Esophagus (tissue), 2 donors: Measurements from ENCODE around the gene CMTM4. TPM values are rescaled to one million over a fixed set of nuclear protein-coding genes. Genes with fewer than 3 reads are reported as not detected.

ENCODE experiments used
- H3K27ac ChIP-seq, 2 donors: one replicate each; pipeline ENCODE4 v1.5.1; 2013; ENCODE audit warnings: low read depth in 2 of 2, mild to moderate bottlenecking in 2 of 2, inconsistent platforms in 1 of 2, low read length in 1 of 2, moderate library complexity in 1 of 2
- H3K27me3 ChIP-seq, 2 donors: one replicate each; pipeline ENCODE4 v1.6.1; 2013; ENCODE audit warnings: low read length in 2 of 2, control low read depth in 1 of 2, mild to moderate bottlenecking in 1 of 2; ENCODE audit not compliant: insufficient read depth in 2 of 2, control insufficient read depth in 1 of 2
- H3K36me3 ChIP-seq, 2 donors: one replicate each; pipeline ENCODE4 v1.6.1; 2013; ENCODE audit warnings: low read length in 1 of 2; ENCODE audit not compliant: control insufficient read depth in 2 of 2, insufficient read depth in 2 of 2
- H3K4me1 ChIP-seq, 2 donors: one replicate each; pipeline ENCODE4 v1.6.1; 2013; ENCODE audit warnings: low read length in 1 of 2; ENCODE audit not compliant: control insufficient read depth in 2 of 2, insufficient read depth in 2 of 2
- H3K4me3 ChIP-seq, 2 donors: one replicate each; pipeline ENCODE4 v1.5.1; 2013; ENCODE audit warnings: low read length in 2 of 2, mild to moderate bottlenecking in 2 of 2, low read depth in 1 of 2, moderate library complexity in 1 of 2
- H3K9me3 ChIP-seq, 2 donors: one replicate each; pipeline ENCODE4 v1.6.1; 2013; ENCODE audit warnings: mild to moderate bottlenecking in 2 of 2, low read depth in 1 of 2, low read length in 1 of 2, moderate library complexity in 1 of 2; ENCODE audit not compliant: control insufficient read depth in 2 of 2, insufficient read depth in 1 of 2
- WGBS, 2 donors: extraction: QIAGEN DNeasy Blood & Tissue Kit; methylation state at CpG; one replicate each; pipeline ENCODE4 v1.1.7; 2013; 5-methylcytosine and 5-hydroxymethylcytosine counted together
- polyA plus RNA-seq, 2 donors: library from polyadenylated mRNA; stranded (reverse); fragments of 200-250 nt; gene quantifications; one replicate each; pipeline ENCODE4 v1.2.3, GENCODE V29; 2013
- donor health status: healthy with polysubstance abuse.
- donor health status: Bipolar disorder and iron deficiency.

The CMTM4 gene
- polyA plus RNA-seq, 2 donors, result 5.1 to 7.3 TPM

- Histone ChIP-seq H3K9me3 (no peaks in the 10 kb centered on the region), H3K27me3 (no peaks in the 10 kb centered on the region), H3K4me3 (no peak overlapping the region), H3K36me3 (peaks cover 31 to 42% of the 10 kb centered on the region in 2 donors), H3K4me1 (no peaks in the 10 kb centered on the region), H3K27ac (no peak overlapping the region)
- 30 to 31% methylated on average over 3 of the region's 3 CpGs for WGBS, 2 donors
Observed at GRCh38 chr16:66728117-66728787, 31.7 kb upstream of the CMTM4 start.

DNA sequence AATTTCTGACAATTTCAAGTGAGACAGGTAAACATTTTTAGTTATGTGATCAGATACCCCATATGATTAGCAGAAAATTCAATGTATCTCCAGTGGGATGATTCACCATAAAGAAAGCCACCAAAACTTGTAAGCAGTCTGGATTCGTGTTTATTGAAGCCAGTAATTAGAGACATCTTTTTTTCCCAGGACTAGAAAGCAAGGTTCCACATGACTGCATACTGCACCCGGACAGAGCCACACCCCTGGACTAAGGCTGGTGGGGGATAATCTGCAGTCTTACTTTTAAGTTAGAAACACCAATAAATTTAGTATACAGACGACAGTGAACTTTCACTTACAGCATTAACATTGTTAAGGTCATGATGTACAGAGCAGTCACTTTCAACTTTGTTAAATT is 24.2 kb upstream of the CMTM4 start:
- Histone ChIP-seq H3K27ac (no peak overlapping the region), H3K9me3 (no peaks in the 10 kb centered on the region), H3K4me3 (no peak overlapping the region), H3K36me3 (peaks cover 9 to 21% of the 10 kb centered on the region in 2 donors), H3K4me1 (no peaks in the 10 kb centered on the region), H3K27me3 (no peaks in the 10 kb centered on the region)
- WGBS, 2 donors, result 46 to 56% methylated on average over 3 of the region's 3 CpGs

DNA sequence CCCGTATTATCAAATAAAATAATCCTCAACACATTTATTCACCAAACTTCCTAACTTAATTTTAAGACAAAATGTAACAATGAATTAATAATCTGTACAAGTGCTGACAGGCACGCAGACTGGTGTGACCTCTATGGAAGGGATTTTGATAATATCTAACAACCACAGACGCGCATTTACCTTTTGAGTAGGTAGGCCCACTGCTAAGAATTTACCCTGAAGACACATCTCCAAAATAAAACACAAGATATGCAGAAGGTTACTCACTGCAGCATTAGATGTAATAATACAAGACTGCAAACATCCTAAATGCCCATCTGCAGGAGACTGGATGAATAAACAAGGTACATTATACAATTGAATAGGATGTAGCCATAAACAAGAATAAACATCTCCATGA is 22.7 kb upstream of the CMTM4 start:
- H3K36me3 ChIP-seq, result peaks cover 5 to 15% of the 10 kb centered on the region in 2 donors
- no peaks in the 10 kb centered on the region for H3K27me3 ChIP-seq
- no peaks in the 10 kb centered on the region for H3K4me1 ChIP-seq
- WGBS, 2 donors, result 96% methylated on average over 4 of the region's 4 CpGs
- H3K4me3 ChIP-seq, result no peak overlapping the region
- no peak overlapping the region for H3K27ac ChIP-seq
- H3K9me3 ChIP-seq, result no peaks in the 10 kb centered on the region

GRCh38 chr16:66717776-66718175 is 21.2 kb upstream of the CMTM4 start:
- 70 to 71% methylated on average over 4 of the region's 4 CpGs for WGBS, 2 donors
- Histone ChIP-seq H3K36me3 (peaks cover 0 to 6% of the 10 kb centered on the region in 2 donors), H3K27ac (no peak overlapping the region), H3K9me3 (no peaks in the 10 kb centered on the region), H3K4me3 (no peak overlapping the region), H3K27me3 (no peaks in the 10 kb centered on the region), H3K4me1 (no peaks in the 10 kb centered on the region)

- no peak overlapping the region for H3K27ac ChIP-seq
- H3K9me3 ChIP-seq, result no peaks in the 10 kb centered on the region
- H3K4me1 ChIP-seq, result no peaks in the 10 kb centered on the region
- H3K36me3 ChIP-seq, result peaks cover 0 to 5% of the 10 kb centered on the region in 2 donors
- no peak overlapping the region for H3K4me3 ChIP-seq
- H3K27me3 ChIP-seq, result no peaks in the 10 kb centered on the region
- 61 to 64% methylated on average over 12 of the region's 12 CpGs for WGBS, 2 donors
Observed at GRCh38 chr16:66717112-66717675, 20.7 kb upstream of the CMTM4 start.

- H3K27me3 ChIP-seq, result no peaks in the 10 kb centered on the region
- H3K27ac ChIP-seq, result no peak overlapping the region
- H3K4me1 ChIP-seq, result no peaks in the 10 kb centered on the region
- H3K9me3 ChIP-seq, result no peaks in the 10 kb centered on the region
- 40 to 42% methylated on average over 6 of the region's 6 CpGs for WGBS, 2 donors
- H3K36me3 ChIP-seq, result peaks cover 0 to 5% of the 10 kb centered on the region in 2 donors
- H3K4me3 ChIP-seq, result no peak overlapping the region
Observed at GRCh38 chr16:66714654-66715307, 18.2 kb upstream of the CMTM4 start.

DNA sequence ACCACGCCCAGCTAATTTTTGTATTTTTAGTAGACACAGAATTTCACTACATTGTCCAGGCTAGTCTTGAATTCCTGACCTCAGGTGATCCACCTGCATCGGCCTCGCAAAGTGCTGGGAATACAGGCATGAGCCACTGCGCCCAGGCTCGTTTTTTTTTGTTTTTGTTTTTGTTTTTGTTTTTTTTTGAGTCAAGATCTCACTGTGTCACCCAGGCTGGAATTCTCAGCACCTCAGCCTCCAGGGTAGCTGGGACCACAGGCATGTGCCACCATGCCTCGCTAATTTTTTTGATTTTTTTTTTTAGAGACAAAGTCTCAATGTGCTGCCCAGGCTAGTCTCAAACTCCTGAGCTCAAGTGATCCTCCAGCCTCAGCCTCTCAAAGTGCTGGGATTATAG is 17.5 kb upstream of the CMTM4 start:
- H3K36me3 ChIP-seq, result peaks cover 0 to 5% of the 10 kb centered on the region in 2 donors
- 57 to 73% methylated on average over 6 of the region's 6 CpGs for WGBS, 2 donors
- H3K27me3 ChIP-seq, result no peaks in the 10 kb centered on the region
- no peak overlapping the region for H3K4me3 ChIP-seq
- H3K4me1 ChIP-seq, result no peaks in the 10 kb centered on the region
- no peak overlapping the region for H3K27ac ChIP-seq
- no peaks in the 10 kb centered on the region for H3K9me3 ChIP-seq

GRCh38 chr16:66713076-66713475 is 16.5 kb upstream of the CMTM4 start:
- Histone ChIP-seq H3K4me1 (no peaks in the 10 kb centered on the region), H3K4me3 (no peak overlapping the region), H3K27ac (no peak overlapping the region), H3K27me3 (no peaks in the 10 kb centered on the region), H3K9me3 (no peaks in the 10 kb centered on the region), H3K36me3 (peaks cover 0 to 2% of the 10 kb centered on the region in 2 donors)
- 50 to 57% methylated on average over 2 of the region's 2 CpGs for WGBS, 2 donors

GRCh38 chr16:66712512-66712911 is 16.0 kb upstream of the CMTM4 start:
- no peak overlapping the region for H3K4me3 ChIP-seq
- H3K27ac ChIP-seq, result no peak overlapping the region
- no peaks in the 10 kb centered on the region for H3K27me3 ChIP-seq
- H3K4me1 ChIP-seq, result no peaks in the 10 kb centered on the region
- H3K36me3 ChIP-seq, result peaks cover 0 to 2% of the 10 kb centered on the region in 2 donors
- H3K9me3 ChIP-seq, result no peaks in the 10 kb centered on the region

DNA sequence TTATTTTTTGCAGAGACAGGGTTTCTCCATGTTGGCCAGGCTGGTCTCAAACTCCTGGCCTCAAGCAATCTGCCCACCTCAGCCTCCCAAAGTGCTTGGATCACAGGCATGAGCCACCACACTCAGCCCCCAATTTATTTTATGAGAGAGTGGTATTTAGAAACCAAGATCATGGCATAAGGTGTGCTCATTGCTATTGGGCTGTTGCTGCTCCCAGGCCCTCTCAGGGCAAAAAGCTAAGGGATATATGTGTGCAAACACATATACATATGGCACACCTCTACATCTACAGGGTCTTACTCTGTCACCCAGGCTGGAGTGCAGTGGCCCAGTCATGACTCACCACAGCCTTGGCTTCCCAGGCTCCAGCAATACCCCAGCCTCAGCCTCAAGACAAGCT is 15.0 kb upstream of the CMTM4 start:
- Histone ChIP-seq H3K4me3 (no peak overlapping the region), H3K9me3 (no peaks in the 10 kb centered on the region), H3K27me3 (no peaks in the 10 kb centered on the region)

More for the DNA sequence above, 15.0 kb upstream of the CMTM4 start:
- H3K36me3 ChIP-seq, result no peaks in the 10 kb centered on the region
- H3K4me1 ChIP-seq, result peaks cover 0 to 1% of the 10 kb centered on the region in 2 donors
- H3K27ac ChIP-seq, result no peak overlapping the region
